CD4-positive, alpha-beta T cell (primary cell): ENCODE results near the gene TLE2. TPM values are rescaled to one million over a fixed set of nuclear protein-coding genes. Genes with fewer than 3 reads are reported as not detected.
"Not testable (repeated sequence)": the region's sequence is repeated elsewhere in the genome, so short reads cannot be mapped to it uniquely, and the experiment has no call there.

Experiments used
- ATAC-seq: fragments of 200-7000 bp; cut with Tn5 transposase; one replicate; pipeline ENCODE4 v1.10.0; 2022; ENCODE audit warnings: mild to moderate bottlenecking; ENCODE audit not compliant: poor library complexity
- CTCF ChIA-PET: fragments of 350-600 bp; sonication (Branson Sonifier 250); formaldehyde crosslinking; loops from one replicate; lab custom pipeline; 2021; ENCODE audit warnings: antibody characterized with exemption, inconsistent platforms; lab: Charles Lee
- POLR2A ChIA-PET: fragments of 350-600 bp; sonication (Branson Sonifier 250); formaldehyde crosslinking; loops from one replicate; lab custom pipeline; 2021; ENCODE audit warnings: antibody characterized with exemption, inconsistent platforms; lab: Charles Lee
- DNase-seq, 14 experiments: peaks; one replicate each; pipeline ENCODE4 v3.0.0-alpha.2; 2013 to 2020; ENCODE audit warnings: mixed read lengths in 2 of 14
- H3K27ac ChIP-seq, 2 donors: one replicate each; pipeline versions ENCODE4 v1.5.1 to v1.7.0; 2013; ENCODE audit warnings: low read length in 2 of 2, low read depth in 1 of 2, mild to moderate bottlenecking in 1 of 2
- H3K27me3 ChIP-seq, 2 experiments: 1 replicate in 1 of 2; 2 replicates in 1 of 2; pipeline versions ENCODE4 v1.6.1 to v1.7.0; 2013; ENCODE audit warnings: low read length in 2 of 2, control low read depth in 1 of 2, mild to moderate bottlenecking in 1 of 2, moderate library complexity in 1 of 2; ENCODE audit not compliant: insufficient read depth in 2 of 2, control insufficient read depth in 1 of 2
- H3K36me3 ChIP-seq: one replicate; pipeline ENCODE4 v1.6.1; 2013; ENCODE audit warnings: low read length, control low read depth; ENCODE audit not compliant: insufficient read depth
- H3K4me1 ChIP-seq: one replicate; pipeline ENCODE4 v1.6.1; 2013; ENCODE audit warnings: low read length, control low read depth; ENCODE audit not compliant: insufficient read depth
- H3K4me3 ChIP-seq: one replicate; pipeline ENCODE4 v1.5.1; 2013; ENCODE audit warnings: mild to moderate bottlenecking, low read length, moderate library complexity
- H3K9me3 ChIP-seq, 2 experiments: 1 replicate in 1 of 2; 2 replicates in 1 of 2; pipeline versions ENCODE4 v1.6.1 to v1.7.0; 2013; ENCODE audit warnings: low read length in 2 of 2, mild to moderate bottlenecking in 2 of 2, control low read depth in 1 of 2, moderate library complexity in 1 of 2; ENCODE audit not compliant: control insufficient read depth in 1 of 2, insufficient read depth in 1 of 2
- H3K27ac Mint-ChIP-seq: one replicate; pipeline ENCODE4 v1.8.0; 2020; ENCODE audit warnings: mixed read lengths
- H3K27me3 Mint-ChIP-seq: one replicate; pipeline ENCODE4 v1.8.0; 2021; ENCODE audit warnings: mixed read lengths
- H3K36me3 Mint-ChIP-seq: one replicate; pipeline ENCODE4 v1.8.0; 2021; ENCODE audit warnings: low read depth, mixed read lengths
- H3K4me1 Mint-ChIP-seq: one replicate; pipeline ENCODE4 v1.8.0; 2021; ENCODE audit warnings: low read depth, mixed read lengths
- H3K4me3 Mint-ChIP-seq: one replicate; pipeline ENCODE4 v1.8.0; 2020; ENCODE audit warnings: mild to moderate bottlenecking, mixed read lengths
- H3K9me3 Mint-ChIP-seq: one replicate; pipeline ENCODE4 v1.8.0; 2020; ENCODE audit warnings: mixed read lengths
- CTCF ChIP-seq: fragments of 200-600 bp; IDR thresholded peaks from one replicate; pipeline ENCODE4 v1.8.0; 2022; ENCODE audit warnings: antibody characterized with exemption, mild to moderate bottlenecking
- intact Hi-C, 2 experiments: fragments of 100-400 bp; cut with DNase I in 1 of 2; cut with micrococcal nuclease in 1 of 2; formaldehyde crosslinking; loops; one replicate each; pipeline versions ENCODE4 v1.15.1 to v1.9.0; 2023 to 2025; cut with DNase I, micrococcal nuclease
- total RNA-seq, 174 experiments: library from RNA in 2 of 174; stranded (reverse) in 2 of 174; gene quantifications; one replicate each; pipeline ENCODE4 v1.2.3 and lab custom pipeline; 2021 to 2026

The TLE2 gene
- total RNA-seq, 2 experiments from 2014 or later, result 23.9 to 25.0 TPM

- no peaks in the 10 kb centered on the region for H3K27me3 Mint-ChIP-seq
- no peak overlapping the region for H3K4me3 Mint-ChIP-seq
- DNase-seq, result no peak
- ATAC-seq, result no peak
- no peak overlapping the region for H3K27ac Mint-ChIP-seq
- TF ChIP-seq CTCF, result no peak
- no peak overlapping the region for H3K27ac ChIP-seq
- ChIA-PET CTCF (no interaction called here), POLR2A (no interaction called here)
- no peaks in the 10 kb centered on the region for H3K27me3 ChIP-seq
- H3K4me1 Mint-ChIP-seq, result no peaks in the 10 kb centered on the region
- H3K9me3 Mint-ChIP-seq, result no peaks in the 10 kb centered on the region
- no peak overlapping the region for H3K4me3 ChIP-seq
- intact Hi-C loops, result no loop called here
- no peaks in the 10 kb centered on the region for H3K4me1 ChIP-seq
- no peaks in the 10 kb centered on the region for H3K9me3 ChIP-seq
- peaks cover 14% of the 10 kb centered on the region for H3K36me3 ChIP-seq
- H3K36me3 Mint-ChIP-seq, result peaks cover 21% of the 10 kb centered on the region
These were observed 14.9 kb downstream of the TLE2 start for GRCh38 chr19:3014135-3014534.

DNA sequence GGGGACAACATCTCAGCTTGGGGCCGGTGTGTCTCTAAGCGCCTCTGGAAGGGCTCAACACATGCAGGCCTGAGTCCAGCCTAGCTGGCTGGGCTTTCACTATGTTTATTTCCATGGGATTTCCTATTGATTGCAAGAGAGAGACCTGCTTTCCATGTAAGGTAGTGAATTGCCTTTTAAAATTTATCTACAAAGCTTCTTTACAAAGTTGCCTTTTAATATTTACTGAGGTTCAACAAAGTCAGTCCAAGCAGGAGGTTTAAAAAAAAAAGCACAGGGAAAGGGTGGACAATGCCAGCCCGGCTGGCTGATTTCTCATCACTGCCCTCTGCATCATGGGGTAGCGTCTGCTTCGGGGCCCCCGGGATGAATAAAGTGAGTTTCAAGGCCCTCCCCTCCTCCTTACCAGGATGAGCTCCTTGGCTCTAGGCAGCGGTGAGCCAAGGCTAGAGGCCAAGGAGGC, 15.8 kb downstream of the TLE2 start:
- Histone ChIP-seq H3K36me3 (peaks cover 14% of the 10 kb centered on the region), H3K9me3 (no peaks in the 10 kb centered on the region), H3K4me3 (no peak overlapping the region), H3K27ac (no peak overlapping the region), H3K4me1 (no peaks in the 10 kb centered on the region), H3K27me3 (no peaks in the 10 kb centered on the region)
- no peak overlapping the region for H3K27ac Mint-ChIP-seq
- no peaks in the 10 kb centered on the region for H3K4me1 Mint-ChIP-seq
- DNase-seq (no peak), ATAC-seq (no peak)
- H3K36me3 Mint-ChIP-seq, result peaks cover 21% of the 10 kb centered on the region
- H3K9me3 Mint-ChIP-seq, result no peaks in the 10 kb centered on the region
- no peak for TF ChIP-seq CTCF
- CTCF ChIA-PET, result no interaction called here
- intact Hi-C loops, result no loop called here
- H3K27me3 Mint-ChIP-seq, result no peaks in the 10 kb centered on the region
- POLR2A ChIA-PET, result no interaction called here
- H3K4me3 Mint-ChIP-seq, result no peak overlapping the region

- H3K27ac Mint-ChIP-seq, result no peak overlapping the region
- TF ChIP-seq CTCF, result no peak
- Histone ChIP-seq H3K4me1 (no peaks in the 10 kb centered on the region), H3K9me3 (no peaks in the 10 kb centered on the region), H3K36me3 (peaks cover 18% of the 10 kb centered on the region), H3K27ac (no peak overlapping the region), H3K4me3 (no peak overlapping the region), H3K27me3 (no peaks in the 10 kb centered on the region)
- intact Hi-C loops, result no loop called here
- POLR2A ChIA-PET, result no interaction called here
- H3K9me3 Mint-ChIP-seq, result no peaks in the 10 kb centered on the region
- no peaks in the 10 kb centered on the region for H3K27me3 Mint-ChIP-seq
- ATAC-seq (no peak), DNase-seq (no peak)
- H3K36me3 Mint-ChIP-seq, result peaks cover 21% of the 10 kb centered on the region
- CTCF ChIA-PET, result no interaction called here
- no peak overlapping the region for H3K4me3 Mint-ChIP-seq
- H3K4me1 Mint-ChIP-seq, result no peaks in the 10 kb centered on the region
These were observed 16.3 kb downstream of the TLE2 start for GRCh38 chr19:3012621-3013262.

- H3K27ac Mint-ChIP-seq, CTCF ChIA-PET, DNase-seq, H3K4me3 Mint-ChIP-seq, ATAC-seq, H3K9me3 Mint-ChIP-seq, H3K4me3 ChIP-seq, H3K9me3 ChIP-seq, H3K4me1 ChIP-seq, H3K27ac ChIP-seq, H3K27me3 Mint-ChIP-seq, H3K27me3 ChIP-seq, intact Hi-C loops, H3K4me1 Mint-ChIP-seq, POLR2A ChIA-PET: not testable (repeated sequence)
- peaks cover 25% of the 10 kb centered on the region for H3K36me3 Mint-ChIP-seq
- peaks cover 18% of the 10 kb centered on the region for H3K36me3 ChIP-seq
These were observed 17.0 kb downstream of the TLE2 start for GRCh38 chr19:3012059-3012458.
